HL-60/S4 treated with phorbol 12-myristate 13-acetate at 8.2 ng/mL for 4 days and 3 days (cell line): ENCODE results near the gene MGP.

Experiments used
- in situ Hi-C: fragments of 300-500 bp; cut with MboI; formaldehyde crosslinking; loops from 2 replicates; pipeline ENCODE4 v1.15.0; 2022; ENCODE audit warnings: low sequenced_read_pairs

The MGP gene

GRCh38 chr12:14885718-14886221 lies at the start of gene MGP:
Gene MGP (minus strand): TSS chr12:14885854. CDS start chr12:14885791, 63 bp downstream.
- in situ Hi-C loops = no loop called here

- in situ Hi-C loops = no loop called here
Observed at GRCh38 chr12:14935031-14935430, 49.4 kb upstream of the MGP start.

GRCh38 chr12:14934511-14934910 lies 48.9 kb upstream of the MGP start:
- in situ Hi-C loops = no loop called here

GRCh38 chr12:14931791-14932560 lies 46.3 kb upstream of the MGP start:
- in situ Hi-C loops = no loop called here

GRCh38 chr12:14931359-14931758 lies 45.7 kb upstream of the MGP start:
- in situ Hi-C loops = no loop called here

GRCh38 chr12:14930299-14930698 lies 44.6 kb upstream of the MGP start:
- in situ Hi-C loops = no loop called here

GRCh38 chr12:14928931-14929330 lies 43.3 kb upstream of the MGP start:
- in situ Hi-C loops = no loop called here

GRCh38 chr12:14927267-14927666 lies 41.6 kb upstream of the MGP start:
- in situ Hi-C loops = no loop called here

- in situ Hi-C loops = no loop called here
Observed at GRCh38 chr12:14924541-14924940, 38.9 kb upstream of the MGP start.

- in situ Hi-C loops = no loop called here
Observed at GRCh38 chr12:14923944-14924343, 38.3 kb upstream of the MGP start.

GRCh38 chr12:14921218-14921617 lies 35.6 kb upstream of the MGP start:
- in situ Hi-C loops = no loop called here

- in situ Hi-C loops = no loop called here
Observed at GRCh38 chr12:14920475-14921126, 34.9 kb upstream of the MGP start.

- in situ Hi-C loops = no loop called here
Observed at GRCh38 chr12:14919455-14919854, 33.8 kb upstream of the MGP start.

- in situ Hi-C loops = no loop called here
Observed at GRCh38 chr12:14915736-14916135, 30.1 kb upstream of the MGP start.

- in situ Hi-C loops = no loop called here
Observed at GRCh38 chr12:14913381-14913781, 27.7 kb upstream of the MGP start.

GRCh38 chr12:14911131-14911530 lies 25.5 kb upstream of the MGP start:
- in situ Hi-C loops = no loop called here

GRCh38 chr12:14910090-14910915 lies 24.6 kb upstream of the MGP start:
- in situ Hi-C loops = no loop called here

- in situ Hi-C loops = no loop called here
Observed at GRCh38 chr12:14907953-14908352, 22.3 kb upstream of the MGP start.

- in situ Hi-C loops = no loop called here
Observed at GRCh38 chr12:14906114-14906513, 20.5 kb upstream of the MGP start.

GRCh38 chr12:14905269-14906004 lies 19.8 kb upstream of the MGP start:
- in situ Hi-C loops = no loop called here

GRCh38 chr12:14904854-14905253 lies 19.2 kb upstream of the MGP start:
- in situ Hi-C loops = no loop called here
